HG03175 (cell line): ENCODE results near the gene NUMB.

Experiments used
- ATAC-seq: cut with Tn5 transposase; IDR thresholded peaks from one replicate; pipeline ENCODE4 v1.9.1; 2021; ENCODE audit warnings: mild to moderate bottlenecking, moderate library complexity; ENCODE audit not compliant: unreplicated experiment

The NUMB gene

GRCh38 chr14:73262427-73263183 lies 195.7 kb downstream of the NUMB start:
- ATAC-seq: no peak

- ATAC-seq: no peak
These were observed 196.6 kb downstream of the NUMB start for GRCh38 chr14:73261520-73262426.

GRCh38 chr14:73261075-73261474 lies 197.3 kb downstream of the NUMB start:
- ATAC-seq: no peak

GRCh38 chr14:73260574-73260973 lies 197.8 kb downstream of the NUMB start:
- ATAC-seq: no peak

GRCh38 chr14:73259837-73260236 lies 198.5 kb downstream of the NUMB start:
- ATAC-seq: no peak

- no peak for ATAC-seq
These were observed 199.3 kb downstream of the NUMB start for GRCh38 chr14:73258845-73259611.

- ATAC-seq: no peak
These were observed 200.3 kb downstream of the NUMB start for GRCh38 chr14:73258076-73258475.

GRCh38 chr14:73255693-73256225 lies 202.6 kb downstream of the NUMB start:
- ATAC-seq: no peak

GRCh38 chr14:73255005-73255400 lies 203.3 kb downstream of the NUMB start:
- no peak for ATAC-seq

- ATAC-seq: no peak
These were observed 203.9 kb downstream of the NUMB start for GRCh38 chr14:73254247-73255004.

- ATAC-seq: no peak
These were observed 204.6 kb downstream of the NUMB start for GRCh38 chr14:73253721-73254120.

- ATAC-seq: no peak
These were observed 205.1 kb downstream of the NUMB start for GRCh38 chr14:73253323-73253610.

- ATAC-seq: no peak
These were observed 205.6 kb downstream of the NUMB start for GRCh38 chr14:73252491-73253322.

- no peak for ATAC-seq
These were observed 206.7 kb downstream of the NUMB start for GRCh38 chr14:73251516-73252215.

- no peak for ATAC-seq
These were observed 207.4 kb downstream of the NUMB start for GRCh38 chr14:73250781-73251500.

GRCh38 chr14:73250317-73250713 lies 208.0 kb downstream of the NUMB start:
- no peak for ATAC-seq

- ATAC-seq: no peak
These were observed 208.6 kb downstream of the NUMB start for GRCh38 chr14:73249564-73250316.

- no peak for ATAC-seq
These were observed 209.2 kb downstream of the NUMB start for GRCh38 chr14:73249108-73249507.
